Adrenal gland (tissue), 12 donors: Measurements from ENCODE around the gene LOX. TPM values are rescaled to one million over a fixed set of nuclear protein-coding genes. Genes with fewer than 3 reads are reported as not detected.

Experiments
- DNase-seq, 7 donors: peaks; one replicate each; pipeline ENCODE4 v3.0.0-alpha.2; 2019 to 2020
- H3K27ac ChIP-seq, 5 donors: fragments of 200-600 bp; sonication (generic) in 4 of 5; 1 replicate in 3 of 5; 2 replicates in 2 of 5; pipeline versions ENCODE4 v1.5.1 to v1.8.0; 2016 to 2020; ENCODE audit warnings: mild to moderate bottlenecking in 1 of 5
- H3K27me3 ChIP-seq: fragments of 200-600 bp; 2 replicates; pipeline ENCODE4 v1.8.0; 2021
- H3K36me3 ChIP-seq, 2 donors: fragments of 200-600 bp; replicated peaks in 1 of 2; 1 replicate in 1 of 2; 2 replicates in 1 of 2; pipeline versions ENCODE4 v1.5.1 to v1.8.0; 2018 to 2022
- H3K4me1 ChIP-seq, 2 donors: fragments of 200-600 bp; replicated peaks in 1 of 2; 1 replicate in 1 of 2; 2 replicates in 1 of 2; pipeline versions ENCODE4 v1.5.1 to v1.8.0; 2018 to 2021
- H3K4me3 ChIP-seq, 4 donors: fragments of 200-600 bp; sonication (generic) in 3 of 4; one replicate each; pipeline ENCODE4 v1.5.1; 2016 to 2018
- H3K9me3 ChIP-seq, 3 donors: fragments of 200-600 bp; sonication (generic) in 1 of 3; replicated peaks in 1 of 3; 1 replicate in 2 of 3; 2 replicates in 1 of 3; pipeline versions ENCODE4 v1.5.1 to v1.8.0; 2016 to 2021
- POLR2A ChIP-seq, 2 donors: fragments of 450-650 bp; IDR thresholded peaks; one replicate each; pipeline ENCODE4 v1.6.1; 2017; ENCODE audit warnings: antibody characterized with exemption in 2 of 2, mild to moderate bottlenecking in 2 of 2, moderate library complexity in 1 of 2
- WGBS, 4 donors: extraction: QIAGEN DNeasy Blood & Tissue Kit in 2 of 4; methylation state at CpG; one replicate each; pipeline versions ENCODE4 v1.1.5 to v1.1.7; 2013 to 2017; 5-methylcytosine and 5-hydroxymethylcytosine counted together
- intact Hi-C, 2 donors: fragments of 100-400 bp; cut with DNase I; formaldehyde crosslinking; loops; one replicate each; pipeline versions ENCODE4 v1.14.1 to v1.15.0; 2022 to 2023
- polyA plus RNA-seq, 3 donors: library from polyadenylated mRNA; stranded (reverse); fragments of 200-250 nt in 2 of 3; fragments of 350-450 nt in 1 of 3; fragmentation: Illumina TruSeq in 1 of 3; extraction: RNeasy Lipid Tissue Mini Kit (QIAGEN cat#74804) in 1 of 3; gene quantifications; one replicate each; pipeline ENCODE4 v1.2.3, GENCODE V29; 2013 to 2014
- total RNA-seq, 9 donors: library from RNA; depleted of rRNA in 4 of 9; stranded (reverse); fragments of >200 nt in 4 of 9; fragments of 120-200 nt in 1 of 9; fragmentation: NEBNext Ultra II Directional in 1 of 9; extraction: Animal tissue kit (Norgen Biotek cat#: 25700) in 1 of 9; gene quantifications; one replicate each; pipeline versions ENCODE4 v1.1.0 to v1.2.4, GENCODE V29; 2013 to 2023
- TF ChIP-seq, protein P1 (sequence below), 6 experiments: fragments of 450-650 bp in 4 of 6; fragments of 200-600 bp in 2 of 6; sonication (generic) in 1 of 6; IDR thresholded peaks; 1 replicate in 5 of 6; 2 replicates in 1 of 6; pipeline versions ENCODE4 v1.5.1 to v1.8.0; 2016 to 2021; ENCODE audit warnings: antibody characterized with exemption in 6 of 6, mild to moderate bottlenecking in 2 of 6, moderate library complexity in 1 of 6
- donor health status: healthy with polysubstance abuse.
- donor health status: Bipolar disorder and iron deficiency.
- donor health status: DM: yes; HTN: yes; CAD: no.
- donor health status: DM: no; HTN: no; CAD: no.
- donor health status: DM: no; HTN: no; CAD: no.
- donor health status: DM: yes; HTN: yes; CAD: no.

Gene LOX
- total and polyA plus RNA-seq, 12 donors: 1.9 to 13.6 (median 7.3) TPM

DNA sequence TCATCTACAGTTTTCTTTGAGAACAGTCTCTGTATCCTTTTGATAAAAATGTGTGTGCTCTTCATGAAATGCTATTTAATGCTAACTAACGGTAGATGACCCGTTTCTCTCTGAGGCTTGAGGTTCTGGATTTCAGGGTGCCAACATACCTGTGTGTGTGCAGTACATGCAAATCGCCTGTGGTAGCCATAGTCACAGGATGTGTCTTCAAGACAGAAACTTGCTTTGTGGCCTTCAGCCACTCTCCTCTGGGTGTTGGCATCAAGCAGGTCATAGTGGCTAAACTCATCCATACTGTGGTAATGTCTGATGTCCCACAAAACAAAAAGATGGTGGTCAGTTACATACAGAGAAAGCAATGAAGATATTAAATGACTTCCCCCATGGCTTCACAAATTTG, 4.2 kb downstream of the LOX start:
- DNase-seq: no peak
- WGBS, 4 donors: 86 to 96% (median 88%) methylated on average over 3 of the region's 3 CpGs
- Histone ChIP-seq H3K9me3 (no peaks in the 10 kb centered on the region), H3K4me1 (peaks cover 10 to 25% of the 10 kb centered on the region in 2 donors), H3K27ac (no peak overlapping the region), H3K27me3 (no peaks in the 10 kb centered on the region), H3K36me3 (no peaks in the 10 kb centered on the region), H3K4me3 (no peak overlapping the region)
- TF ChIP-seq POLR2A (IDR thresholded peaks at IDR 0.05): no peak
- TF ChIP-seq, protein P1, sequence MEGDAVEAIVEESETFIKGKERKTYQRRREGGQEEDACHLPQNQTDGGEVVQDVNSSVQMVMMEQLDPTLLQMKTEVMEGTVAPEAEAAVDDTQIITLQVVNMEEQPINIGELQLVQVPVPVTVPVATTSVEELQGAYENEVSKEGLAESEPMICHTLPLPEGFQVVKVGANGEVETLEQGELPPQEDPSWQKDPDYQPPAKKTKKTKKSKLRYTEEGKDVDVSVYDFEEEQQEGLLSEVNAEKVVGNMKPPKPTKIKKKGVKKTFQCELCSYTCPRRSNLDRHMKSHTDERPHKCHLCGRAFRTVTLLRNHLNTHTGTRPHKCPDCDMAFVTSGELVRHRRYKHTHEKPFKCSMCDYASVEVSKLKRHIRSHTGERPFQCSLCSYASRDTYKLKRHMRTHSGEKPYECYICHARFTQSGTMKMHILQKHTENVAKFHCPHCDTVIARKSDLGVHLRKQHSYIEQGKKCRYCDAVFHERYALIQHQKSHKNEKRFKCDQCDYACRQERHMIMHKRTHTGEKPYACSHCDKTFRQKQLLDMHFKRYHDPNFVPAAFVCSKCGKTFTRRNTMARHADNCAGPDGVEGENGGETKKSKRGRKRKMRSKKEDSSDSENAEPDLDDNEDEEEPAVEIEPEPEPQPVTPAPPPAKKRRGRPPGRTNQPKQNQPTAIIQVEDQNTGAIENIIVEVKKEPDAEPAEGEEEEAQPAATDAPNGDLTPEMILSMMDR (IDR thresholded peaks at IDR 0.05): no peak
- intact Hi-C loops: loop anchor here in 1 of 2 donors (10.0 kb wide), 1 partner anchor 99 kb away; no protein-coding TSS in a partner anchor

DNA sequence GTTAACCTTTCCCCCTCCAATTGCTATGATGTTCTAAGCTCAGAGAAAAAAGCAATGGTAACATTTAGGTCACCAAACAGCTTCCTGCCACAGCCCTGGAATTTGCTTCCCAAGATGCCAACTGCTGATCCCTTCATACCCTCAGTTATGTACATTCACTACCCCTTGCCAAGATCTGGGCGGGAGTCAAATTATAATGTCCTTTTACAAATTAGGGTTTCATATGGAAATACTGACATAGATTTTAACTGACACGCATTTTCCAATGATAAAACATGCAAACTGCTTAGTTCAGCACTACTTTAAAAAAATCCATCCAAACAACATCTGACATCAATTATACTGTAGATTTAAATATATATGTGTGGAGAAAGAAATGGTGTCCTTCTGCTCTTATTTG, 5.0 kb downstream of the LOX start:
- WGBS, 4 donors: 91 to 98% (median 94%) methylated on average over 2 of the region's 2 CpGs
- Histone ChIP-seq H3K36me3 (no peaks in the 10 kb centered on the region), H3K27me3 (no peaks in the 10 kb centered on the region), H3K4me3 (no peak overlapping the region), H3K9me3 (no peaks in the 10 kb centered on the region), H3K27ac (no peak overlapping the region), H3K4me1 (peaks cover 10 to 18% of the 10 kb centered on the region in 2 donors)
- TF ChIP-seq, protein P1 (IDR thresholded peaks at IDR 0.05): no peak
- TF ChIP-seq POLR2A (IDR thresholded peaks at IDR 0.05): no peak
- intact Hi-C loops: loop anchor here in 1 of 2 donors (10.0 kb wide), 1 partner anchor 98 kb away; no protein-coding TSS in a partner anchor
- no peak for DNase-seq

DNA sequence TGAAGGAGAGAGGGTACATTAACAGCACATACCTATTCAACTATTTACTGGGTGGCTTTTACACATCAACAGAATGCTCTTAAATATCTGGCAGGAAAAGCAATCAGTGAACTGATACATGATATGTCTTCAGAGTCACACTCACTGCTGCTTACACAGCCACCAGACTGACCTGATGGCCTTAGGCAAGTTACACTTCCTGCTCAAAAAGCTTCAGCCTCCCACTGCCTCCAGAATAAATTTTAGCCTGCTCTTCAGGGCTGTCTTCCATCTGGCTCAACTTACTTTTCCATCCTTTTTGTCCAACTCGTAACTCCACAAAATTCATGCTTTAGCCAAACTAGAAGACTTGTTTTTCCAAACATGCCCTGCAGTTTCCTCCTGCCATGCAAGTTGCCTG, 10.7 kb downstream of the LOX start:
- no peak overlapping the region for H3K27ac ChIP-seq
- WGBS, 4 donors: 56 to 81% (median 71%) methylated on average over 1 of the region's 1 CpG
- no peaks in the 10 kb centered on the region for H3K9me3 ChIP-seq
- intact Hi-C loops: no loop called here
- no peaks in the 10 kb centered on the region for H3K4me1 ChIP-seq
- no peak for TF ChIP-seq POLR2A (IDR thresholded peaks at IDR 0.05)
- H3K27me3 ChIP-seq: no peaks in the 10 kb centered on the region
- H3K36me3 ChIP-seq: no peaks in the 10 kb centered on the region
- no peak overlapping the region for H3K4me3 ChIP-seq
- DNase-seq: no peak

DNA sequence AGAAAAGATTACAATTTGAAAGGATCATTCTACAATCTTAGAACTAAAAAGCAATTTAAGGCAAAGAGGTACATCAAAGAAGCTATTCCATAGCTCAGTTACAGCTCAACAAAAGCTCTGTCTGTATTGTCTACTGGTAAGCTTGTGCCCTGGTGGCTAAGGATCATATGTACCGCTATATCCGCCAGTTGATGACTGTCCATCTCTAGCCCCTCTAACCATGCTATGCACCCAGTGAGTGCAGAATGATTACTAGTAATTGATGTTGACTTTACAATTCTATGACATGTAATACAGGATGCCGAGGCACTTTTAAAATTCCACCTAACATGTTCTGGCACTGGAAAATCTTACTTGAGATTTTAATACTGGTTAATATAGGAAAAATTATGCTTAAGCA, 13.1 kb downstream of the LOX start:
- no peaks in the 10 kb centered on the region for H3K9me3 ChIP-seq
- no peaks in the 10 kb centered on the region for H3K4me1 ChIP-seq
- no peaks in the 10 kb centered on the region for H3K27me3 ChIP-seq
- WGBS, 4 donors: 98 to 100% (median 99%) methylated on average over 3 of the region's 3 CpGs
- intact Hi-C loops: no loop called here
- H3K27ac ChIP-seq: no peak overlapping the region
- H3K36me3 ChIP-seq: no peaks in the 10 kb centered on the region
- H3K4me3 ChIP-seq: no peak overlapping the region
- no peak for DNase-seq
- TF ChIP-seq, protein P1 (IDR thresholded peaks at IDR 0.05): no peak
- TF ChIP-seq POLR2A (IDR thresholded peaks at IDR 0.05): no peak

DNA sequence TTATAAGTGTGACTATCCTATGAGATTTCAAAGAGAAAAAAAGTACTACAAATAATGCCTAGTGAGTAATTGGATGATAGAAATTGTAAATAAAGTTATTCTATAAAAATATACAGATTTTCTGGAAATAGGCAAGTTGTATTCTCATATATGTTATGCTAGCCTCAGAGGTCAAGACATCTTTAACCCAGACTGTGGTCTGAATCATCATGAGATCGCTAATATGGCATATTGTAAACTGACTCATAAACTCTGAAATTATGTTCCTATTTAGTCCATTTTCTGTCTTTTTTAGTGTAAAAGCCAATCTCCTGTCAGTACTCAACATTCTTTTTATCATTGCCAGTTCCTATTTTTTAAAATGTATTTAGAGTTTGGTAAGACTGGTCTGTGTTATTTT, 14.2 kb downstream of the LOX start:
- intact Hi-C loops: no loop called here
- Histone ChIP-seq H3K36me3 (no peaks in the 10 kb centered on the region), H3K27ac (no peak overlapping the region), H3K4me3 (no peak overlapping the region), H3K27me3 (no peaks in the 10 kb centered on the region), H3K4me1 (no peaks in the 10 kb centered on the region), H3K9me3 (no peaks in the 10 kb centered on the region)
- DNase-seq: no peak
- TF ChIP-seq, protein P1 (IDR thresholded peaks at IDR 0.05): no peak
- no peak for TF ChIP-seq POLR2A (IDR thresholded peaks at IDR 0.05)
- WGBS, 4 donors: 86 to 92% (median 91%) methylated on average over 1 of the region's 1 CpG
